GM10266 (cell line): Measurements from ENCODE around the gene IFNL1.

Experiments used
- DNase-seq: peaks from one replicate; pipeline ENCODE4 v3.0.0; 2012; ENCODE audit errors: extremely low spot score
- TF ChIP-seq, protein P1 (sequence below): IDR thresholded peaks from 2 replicates; pipeline ENCODE4 v1.5.1; 2012; ENCODE audit warnings: mild to moderate bottlenecking, low read depth; ENCODE audit not compliant: control insufficient read depth, insufficient read depth; ENCODE audit errors: missing control alignments

IFNL1 gene

DNA sequence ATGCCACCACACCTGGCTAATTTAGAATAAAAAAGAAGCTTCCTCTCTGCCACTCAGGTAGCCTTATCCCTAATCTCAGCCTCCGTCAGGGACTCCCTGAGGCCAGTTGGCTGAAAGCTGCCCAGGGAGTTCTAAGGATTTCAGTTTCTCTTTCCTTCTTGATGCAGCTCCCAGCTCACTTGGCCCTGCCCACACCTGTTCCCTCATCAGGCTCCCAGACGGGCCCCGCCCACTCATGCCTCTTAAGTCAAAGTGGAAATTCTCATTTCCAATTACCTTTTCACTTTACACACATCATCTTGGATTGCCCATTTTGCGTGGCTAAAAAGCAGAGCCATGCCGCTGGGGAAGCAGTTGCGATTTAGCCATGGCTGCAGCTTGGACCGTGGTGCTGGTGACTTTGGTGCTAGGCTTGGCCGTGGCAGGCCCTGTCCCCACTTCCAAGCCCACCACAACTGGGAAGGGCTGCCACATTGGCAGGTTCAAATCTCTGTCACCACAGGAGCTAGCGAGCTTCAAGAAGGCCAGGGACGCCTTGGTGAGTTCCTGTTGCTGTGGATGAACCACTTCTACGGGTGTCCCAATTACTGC is at the start of gene IFNL1:
TSS of gene IFNL1 (plus strand) at position 353 of the 591 bp plus-strand sequence. CDS start at position 368, 15 bp downstream.
- no peak for DNase-seq

GRCh38 chr19:39246951-39247669 is 49.1 kb upstream of the IFNL1 start:
- DNase-seq: no peak
- TF ChIP-seq, protein P1, sequence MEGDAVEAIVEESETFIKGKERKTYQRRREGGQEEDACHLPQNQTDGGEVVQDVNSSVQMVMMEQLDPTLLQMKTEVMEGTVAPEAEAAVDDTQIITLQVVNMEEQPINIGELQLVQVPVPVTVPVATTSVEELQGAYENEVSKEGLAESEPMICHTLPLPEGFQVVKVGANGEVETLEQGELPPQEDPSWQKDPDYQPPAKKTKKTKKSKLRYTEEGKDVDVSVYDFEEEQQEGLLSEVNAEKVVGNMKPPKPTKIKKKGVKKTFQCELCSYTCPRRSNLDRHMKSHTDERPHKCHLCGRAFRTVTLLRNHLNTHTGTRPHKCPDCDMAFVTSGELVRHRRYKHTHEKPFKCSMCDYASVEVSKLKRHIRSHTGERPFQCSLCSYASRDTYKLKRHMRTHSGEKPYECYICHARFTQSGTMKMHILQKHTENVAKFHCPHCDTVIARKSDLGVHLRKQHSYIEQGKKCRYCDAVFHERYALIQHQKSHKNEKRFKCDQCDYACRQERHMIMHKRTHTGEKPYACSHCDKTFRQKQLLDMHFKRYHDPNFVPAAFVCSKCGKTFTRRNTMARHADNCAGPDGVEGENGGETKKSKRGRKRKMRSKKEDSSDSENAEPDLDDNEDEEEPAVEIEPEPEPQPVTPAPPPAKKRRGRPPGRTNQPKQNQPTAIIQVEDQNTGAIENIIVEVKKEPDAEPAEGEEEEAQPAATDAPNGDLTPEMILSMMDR: no peak

More for the DNA sequence above, at the start of gene IFNL1:
- TF ChIP-seq, protein P1: no peak

GRCh38 chr19:39247701-39248664 is 48.2 kb upstream of the IFNL1 start:
- TF ChIP-seq, protein P1: no peak
- no peak for DNase-seq

DNA sequence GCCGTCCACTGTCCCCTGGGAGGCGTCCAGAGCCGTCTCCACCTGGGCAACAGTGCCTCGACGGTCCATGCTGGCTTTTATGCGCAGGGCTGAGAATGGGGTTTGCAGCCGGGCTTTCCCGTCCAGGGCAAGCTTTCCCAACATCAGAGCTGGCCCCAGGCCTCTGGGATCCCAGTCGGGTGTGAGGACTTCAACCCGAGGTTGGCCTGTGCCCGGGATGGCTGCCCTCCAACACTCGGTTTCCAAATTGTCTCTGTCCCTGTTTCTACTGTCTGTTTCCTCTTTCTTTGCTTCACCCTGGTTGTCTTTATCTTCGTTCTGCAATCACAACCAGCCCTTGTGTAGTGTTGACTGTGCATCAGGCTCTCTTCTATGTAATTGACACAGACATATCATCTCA is 47.4 kb upstream of the IFNL1 start, which contains the start of gene IFNL4:
TSS of gene IFNL4 (minus strand) at position 51 of the 400 bp plus-strand sequence.
- TF ChIP-seq, protein P1: no peak
- no peak for DNase-seq

DNA sequence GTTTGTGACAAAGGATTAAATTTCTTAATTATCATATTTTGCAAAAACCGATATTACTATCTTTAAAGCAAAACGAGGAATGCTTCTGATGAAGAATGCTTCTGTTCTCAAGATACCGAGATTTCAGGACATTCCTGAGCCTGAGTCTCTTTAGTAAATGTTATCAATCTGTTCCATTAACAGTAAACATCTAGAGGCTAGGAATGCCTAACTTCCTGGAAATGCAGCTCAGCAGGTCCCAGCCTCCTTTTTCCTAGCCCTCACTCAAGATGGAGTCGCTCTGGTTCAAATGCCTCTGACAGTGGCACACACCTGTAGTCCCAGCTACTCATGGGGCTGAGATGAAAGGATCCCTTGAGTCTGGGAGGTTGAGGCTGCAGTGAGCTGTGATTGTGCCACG is 45.1 kb upstream of the IFNL1 start:
- no peak for DNase-seq
- TF ChIP-seq, protein P1: no peak

- no peak for DNase-seq
- TF ChIP-seq, protein P1: no peak
These were observed 44.4 kb upstream of the IFNL1 start for GRCh38 chr19:39251846-39252245.
